Aorta (tissue), 5 donors: ENCODE data around the gene ECHS1. TPM values are rescaled to one million over a fixed set of nuclear protein-coding genes. Genes with fewer than 3 reads are reported as not detected.

Experiments
- ATAC-seq: fragments of 200-7000 bp; cut with Tn5 transposase; one replicate; pipeline ENCODE4 v1.9.1; 2022; ENCODE audit warnings: moderate library complexity; ENCODE audit not compliant: low FRiP score
- DNase-seq, 2 donors: peaks; one replicate each; pipeline ENCODE4 v3.0.0-alpha.2; 2020
- H3K27ac ChIP-seq, 2 donors: one replicate each; pipeline ENCODE4 v1.5.1; 2013; ENCODE audit warnings: low read length in 2 of 2, mild to moderate bottlenecking in 2 of 2, moderate library complexity in 2 of 2, control low read depth in 1 of 2, inconsistent platforms in 1 of 2, low read depth in 1 of 2
- H3K27me3 ChIP-seq, 2 donors: one replicate each; pipeline ENCODE4 v1.6.1; 2013; ENCODE audit warnings: control low read depth in 1 of 2, low read length in 1 of 2, mild to moderate bottlenecking in 1 of 2, moderate library complexity in 1 of 2; ENCODE audit not compliant: insufficient read depth in 2 of 2, control insufficient read depth in 1 of 2
- H3K36me3 ChIP-seq, 2 donors: one replicate each; pipeline ENCODE4 v1.6.1; 2013; ENCODE audit warnings: control low read depth in 1 of 2, low read length in 1 of 2, mild to moderate bottlenecking in 1 of 2; ENCODE audit not compliant: insufficient read depth in 2 of 2, control insufficient read depth in 1 of 2
- H3K4me1 ChIP-seq, 2 donors: one replicate each; pipeline ENCODE4 v1.6.1; 2013; ENCODE audit warnings: low read length in 2 of 2, control low read depth in 1 of 2, mild to moderate bottlenecking in 1 of 2, moderate library complexity in 1 of 2; ENCODE audit not compliant: insufficient read depth in 2 of 2, control insufficient read depth in 1 of 2
- H3K4me3 ChIP-seq, 2 donors: one replicate each; pipeline ENCODE4 v1.5.1; 2013; ENCODE audit warnings: low read length in 2 of 2, control low read depth in 1 of 2, mild to moderate bottlenecking in 1 of 2
- H3K9me3 ChIP-seq: one replicate; pipeline ENCODE4 v1.6.1; 2013; ENCODE audit warnings: mild to moderate bottlenecking, low read length; ENCODE audit not compliant: control insufficient read depth
- WGBS, 2 donors: extraction: QIAGEN DNeasy Blood & Tissue Kit; methylation state at CpG; one replicate each; pipeline ENCODE4 v1.1.7; 2013; 5-methylcytosine and 5-hydroxymethylcytosine counted together
- intact Hi-C, 2 donors: fragments of 100-400 bp; cut with DNase I; formaldehyde crosslinking; loops; one replicate each; pipeline versions ENCODE4 v1.14.2 to v1.15.0; 2022
- polyA plus RNA-seq, 2 donors: library from polyadenylated mRNA; stranded (reverse); fragments of 200-250 nt; gene quantifications; one replicate each; pipeline ENCODE4 v1.2.3, GENCODE V29; 2013
- total RNA-seq, 2 donors: library from RNA; stranded (reverse); fragmentation: NEBNext Ultra II Directional; extraction: Animal tissue kit (Norgen Biotek cat#: 25700); gene quantifications; one replicate each; pipeline ENCODE4 v1.2.1, GENCODE V29; 2021
- donor health status: healthy with polysubstance abuse.
- donor health status: Bipolar disorder and iron deficiency.
- donor health status: DM: no; HTN: no; CAD: no.
- donor health status: DM: no; HTN: no; CAD: no.
- donor health status: DM: yes; HTN: yes; CAD: no.

Gene ECHS1
- total and polyA plus RNA-seq, 4 donors: 34.3 to 93.7 (median 52.5) TPM

GRCh38 chr10:133353202-133353959 lies 19.8 kb downstream of the ECHS1 start:
- H3K27ac ChIP-seq: no peak overlapping the region
- WGBS, 2 donors: 81 to 83% methylated on average over 16 of the region's 16 CpGs
- intact Hi-C loops: no loop called here
- H3K27me3 ChIP-seq: no peaks in the 10 kb centered on the region
- H3K4me3 ChIP-seq: no peak overlapping the region
- H3K9me3 ChIP-seq: no peaks in the 10 kb centered on the region
- H3K36me3 ChIP-seq: no peaks in the 10 kb centered on the region
- no peaks in the 10 kb centered on the region for H3K4me1 ChIP-seq
- ATAC-seq (no peak), DNase-seq (no peak)

- intact Hi-C loops: no loop called here
- Histone ChIP-seq H3K4me3 (no peak overlapping the region), H3K9me3 (no peaks in the 10 kb centered on the region), H3K36me3 (no peaks in the 10 kb centered on the region), H3K4me1 (no peaks in the 10 kb centered on the region), H3K27me3 (no peaks in the 10 kb centered on the region), H3K27ac (no peak overlapping the region)
- ATAC-seq (no peak), DNase-seq (no peak)
- 65 to 66% methylated on average over 24 of the region's 24 CpGs for WGBS, 2 donors
These were observed 21.5 kb downstream of the ECHS1 start for GRCh38 chr10:133351408-133352318.

- H3K27me3 ChIP-seq: no peaks in the 10 kb centered on the region
- 44% methylated on average over 13 of the region's 13 CpGs for WGBS, 2 donors
- H3K9me3 ChIP-seq: no peaks in the 10 kb centered on the region
- intact Hi-C loops: no loop called here
- no peaks in the 10 kb centered on the region for H3K36me3 ChIP-seq
- DNase-seq (no peak), ATAC-seq (no peak)
- no peak overlapping the region for H3K27ac ChIP-seq
- no peak overlapping the region for H3K4me3 ChIP-seq
- no peaks in the 10 kb centered on the region for H3K4me1 ChIP-seq
These were observed 22.2 kb downstream of the ECHS1 start for GRCh38 chr10:133350950-133351329.

GRCh38 chr10:133350283-133350949 lies 22.7 kb downstream of the ECHS1 start:
- intact Hi-C loops: no loop called here
- Histone ChIP-seq H3K36me3 (no peaks in the 10 kb centered on the region), H3K9me3 (no peaks in the 10 kb centered on the region), H3K27me3 (no peaks in the 10 kb centered on the region), H3K4me1 (no peaks in the 10 kb centered on the region), H3K4me3 (no peak overlapping the region), H3K27ac (no peak overlapping the region)
- DNase-seq: no peak
- WGBS, 2 donors: 83 to 85% methylated on average over 12 of the region's 12 CpGs
- no peak for ATAC-seq

GRCh38 chr10:133349577-133350011 lies 23.6 kb downstream of the ECHS1 start:
- no peak for ATAC-seq
- no peaks in the 10 kb centered on the region for H3K9me3 ChIP-seq
- no peaks in the 10 kb centered on the region for H3K27me3 ChIP-seq
- H3K27ac ChIP-seq: no peak overlapping the region
- 70 to 83% methylated on average over 7 to 9 of the region's 9 CpGs for WGBS, 2 donors
- no peaks in the 10 kb centered on the region for H3K36me3 ChIP-seq
- no peaks in the 10 kb centered on the region for H3K4me1 ChIP-seq
- DNase-seq: no peak
- no peak overlapping the region for H3K4me3 ChIP-seq
- intact Hi-C loops: no loop called here

- Histone ChIP-seq H3K27me3 (no peaks in the 10 kb centered on the region), H3K27ac (no peak overlapping the region), H3K36me3 (no peaks in the 10 kb centered on the region), H3K9me3 (no peaks in the 10 kb centered on the region), H3K4me3 (no peak overlapping the region), H3K4me1 (no peaks in the 10 kb centered on the region)
- no peak for DNase-seq
- WGBS, 2 donors: 84 to 89% methylated on average over 8 of the region's 8 CpGs
- intact Hi-C loops: no loop called here
- no peak for ATAC-seq
These were observed 24.0 kb downstream of the ECHS1 start for GRCh38 chr10:133349160-133349568.

GRCh38 chr10:133347710-133348517 lies 25.2 kb downstream of the ECHS1 start:
- H3K4me3 ChIP-seq: no peak overlapping the region
- no peaks in the 10 kb centered on the region for H3K4me1 ChIP-seq
- no peaks in the 10 kb centered on the region for H3K36me3 ChIP-seq
- no peaks in the 10 kb centered on the region for H3K27me3 ChIP-seq
- no peak overlapping the region for H3K27ac ChIP-seq
- intact Hi-C loops: no loop called here
- no peak for DNase-seq
- H3K9me3 ChIP-seq: no peaks in the 10 kb centered on the region
- WGBS, 2 donors: 58% methylated on average over 16 of the region's 16 CpGs
- ATAC-seq: no peak

- intact Hi-C loops: no loop called here
- H3K27me3 ChIP-seq: no peaks in the 10 kb centered on the region
These were observed 26.7 kb downstream of the ECHS1 start for GRCh38 chr10:133346413-133346812.

More at GRCh38 chr10:133346413-133346812, 26.7 kb downstream of the ECHS1 start:
- Histone ChIP-seq H3K4me3 (no peak overlapping the region), H3K27ac (no peak overlapping the region), H3K36me3 (no peaks in the 10 kb centered on the region), H3K9me3 (no peaks in the 10 kb centered on the region), H3K4me1 (no peaks in the 10 kb centered on the region)
- no peak for DNase-seq
- 57 to 64% methylated on average over 11 of the region's 11 CpGs for WGBS, 2 donors
- no peak for ATAC-seq
